ENCODE measurements around the gene EPHA2.

DNA sequence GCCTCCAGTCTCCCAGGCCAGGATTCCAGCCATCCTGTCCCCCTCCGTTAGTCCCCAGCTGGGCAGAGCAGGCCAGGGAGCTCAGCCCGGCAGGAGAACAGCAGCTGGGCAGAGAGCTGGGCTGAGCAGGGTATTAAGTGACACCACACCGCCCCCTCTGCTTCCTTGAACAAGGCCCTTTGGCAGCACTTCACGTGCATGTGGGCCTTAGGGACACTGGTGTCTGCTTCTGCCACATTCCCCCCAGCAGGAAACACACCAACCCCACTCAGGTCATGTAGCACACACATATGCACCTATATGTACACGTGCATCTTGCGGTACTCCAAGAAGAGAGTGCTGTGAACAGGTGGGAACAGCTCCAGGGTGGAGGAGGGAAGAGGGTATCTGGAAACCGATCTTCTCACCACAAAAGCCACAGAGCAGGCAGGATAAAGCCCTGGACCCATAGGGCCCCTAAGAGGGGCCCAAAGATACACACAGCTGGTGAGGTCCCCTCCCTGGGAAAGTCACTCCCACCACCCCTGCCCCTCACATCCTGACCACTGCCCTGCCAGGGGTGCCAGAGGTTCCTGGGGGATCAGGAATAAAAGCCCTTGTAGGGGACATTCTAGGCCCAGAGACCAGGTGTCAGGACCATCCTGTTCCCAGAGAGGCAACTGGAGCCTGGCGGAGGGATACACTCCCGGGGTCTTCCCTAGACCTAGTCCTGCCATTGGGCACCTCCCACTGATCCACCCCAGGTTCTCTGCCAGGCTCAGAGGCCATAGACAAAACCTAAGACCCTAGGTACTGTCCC is 4.5 kb downstream of the EPHA2 start:
- TF ChIP-seq ZFP3 (CRISPR knock-in tag; IDR thresholded peaks at IDR 0.05) (no peak), ZFP30 (CRISPR knock-in tag; IDR thresholded peaks at IDR 0.05) (no peak), PATZ1 (CRISPR knock-in tag; IDR thresholded peaks at IDR 0.05; ENCODE audit: borderline replicate concordance) (no peak), BACH2 (CRISPR knock-in tag; IDR thresholded peaks at IDR 0.05; ENCODE audit: borderline replicate concordance) (no peak), RARB (CRISPR knock-in tag; IDR thresholded peaks at IDR 0.05) (no peak)

All from SK-N-SH treated with all-trans-retinoic acid at 6 μM for 48 hours (cell line).